HepG2 (cell line): ENCODE data around the gene INHA. TPM values are rescaled to one million over a fixed set of nuclear protein-coding genes. Genes with fewer than 3 reads are reported as not detected.

ENCODE experiments used
- BCL3 ChIP-seq: sonication (generic); formaldehyde crosslinking; IDR thresholded peaks from 2 replicates; pipeline ENCODE4 v1.5.1; 2020; ENCODE audit warnings: mild to moderate bottlenecking, missing genetic modification reagents, moderate library complexity
- BRCA1 ChIP-seq: sonication (generic); formaldehyde crosslinking; IDR thresholded peaks from 2 replicates; pipeline ENCODE4 v1.4.0; 2020; ENCODE audit warnings: missing genetic modification reagents
- E2F2 ChIP-seq: sonication (generic); formaldehyde crosslinking; IDR thresholded peaks from 2 replicates; pipeline ENCODE4 v1.4.0; 2020; ENCODE audit warnings: missing genetic modification reagents, borderline replicate concordance
- IKZF5 ChIP-seq: IDR thresholded peaks from 2 replicates; pipeline ENCODE4 v1.6.1; 2018; ENCODE audit warnings: missing genetic modification reagents, mild to moderate bottlenecking, missing compliant biosample characterization
- KIAA2018 ChIP-seq: sonication (generic); formaldehyde crosslinking; IDR thresholded peaks from 2 replicates; pipeline ENCODE4 v1.5.0; 2020; ENCODE audit warnings: mild to moderate bottlenecking, missing genetic modification reagents, borderline replicate concordance
- MATR3 ChIP-seq: sonication (generic); formaldehyde crosslinking; IDR thresholded peaks from 2 replicates; pipeline ENCODE4 v1.4.0; 2020; ENCODE audit warnings: missing genetic modification reagents
- NFKB2 ChIP-seq: sonication (generic); formaldehyde crosslinking; IDR thresholded peaks from 2 replicates; pipeline ENCODE4 v1.4.0; 2020; ENCODE audit warnings: missing genetic modification reagents, borderline replicate concordance
- RAD51 ChIP-seq: fragments of 450-650 bp; IDR thresholded peaks from 2 replicates; pipeline ENCODE4 v1.6.1; 2016; ENCODE audit warnings: borderline replicate concordance
- SATB2 ChIP-seq: sonication (generic); formaldehyde crosslinking; IDR thresholded peaks from 2 replicates; pipeline ENCODE4 v1.5.0; 2020; ENCODE audit warnings: missing genetic modification reagents
- ZEB1 ChIP-seq: IDR thresholded peaks from 2 replicates; pipeline ENCODE4 v1.6.1; 2012; ENCODE audit warnings: mild to moderate bottlenecking, low read depth, inconsistent platforms; ENCODE audit not compliant: insufficient replicate concordance
- ZFP91 ChIP-seq: sonication (generic); formaldehyde crosslinking; IDR thresholded peaks from 2 replicates; pipeline ENCODE4 v1.9.0; 2022; ENCODE audit warnings: missing genetic modification reagents, mild to moderate bottlenecking, borderline replicate concordance
- ZNF160 ChIP-seq: sonication (generic); formaldehyde crosslinking; IDR thresholded peaks from 2 replicates; pipeline ENCODE4 v1.8.0; 2022; ENCODE audit warnings: mild to moderate bottlenecking, inconsistent platforms, missing genetic modification reagents
- ZNF446 ChIP-seq: sonication (generic); formaldehyde crosslinking; IDR thresholded peaks from 2 replicates; pipeline ENCODE4 v1.5.0; 2020; ENCODE audit warnings: mild to moderate bottlenecking, missing genetic modification reagents
- polyA plus RNA-seq, 8 experiments: library from polyadenylated mRNA; depleted of rRNA in 3 of 8; stranded (reverse) in 7 of 8; unstranded in 1 of 8; fragments of >200 nt; fragmentation: Illumina TruSeq in 4 of 8; extraction: Trizol in 4 of 8; gene quantifications; 2 replicates each; pipeline versions ENCODE4 v1.2.1 to v1.2.3, GENCODE V29; 2011 to 2016; ENCODE audit warnings: low read depth in 4 of 8, missing spikeins in 1 of 8, mixed read lengths in 1 of 8; ENCODE audit not compliant: insufficient read depth in 1 of 8
- total RNA-seq, 5 experiments: library from RNA; depleted of rRNA; stranded (reverse); fragments of >200 nt; fragmentation: Illumina TruSeq; extraction: Trizol; gene quantifications; 2 replicates each; pipeline ENCODE4 v1.2.3, GENCODE V29; 2016; ENCODE audit warnings: low read depth in 1 of 5

Gene INHA
- total and polyA plus RNA-seq, 2 of the 13 experiments (the other 11 are each of a cell fraction or from before 2014, with no cell fraction given) = 4.1 to 15.2 TPM

GRCh38 chr2:219543596-219544358 lies 28.3 kb upstream of the INHA start, which contains the start of the genes CHPF and TMEM198 (continued):
- TF ChIP-seq E2F2 (peak; percentile 89; the same call in 1 of the 2 replicates), BCL3 (CRISPR knock-in tag) (peak; percentile 88), MATR3 (CRISPR knock-in tag) (no peak), ZNF160 (CRISPR knock-in tag) (no peak; the same call in none of the 2 replicates), ZEB1 (peak; percentile 25), SATB2 (no peak; the same call in 1 of the 2 replicates), KIAA2018 (CRISPR knock-in tag) (no peak), ZNF446 (peak; percentile 48; the same call in 1 of the 2 replicates), RAD51 (no peak), IKZF5 (CRISPR knock-in tag) (peak; percentile 87), ZFP91 (peak; percentile 99), NFKB2 (peak; percentile 97), BRCA1 (CRISPR knock-in tag) (peak; percentile 97)
